GM10266 (cell line): ENCODE measurements around the gene SMOC2.

Source experiments
- DNase-seq: peaks from one replicate; pipeline ENCODE4 v3.0.0; 2012; ENCODE audit errors: extremely low spot score
- TF ChIP-seq, protein P1 (sequence below): IDR thresholded peaks from 2 replicates; pipeline ENCODE4 v1.5.1; 2012; ENCODE audit warnings: mild to moderate bottlenecking, low read depth; ENCODE audit not compliant: control insufficient read depth, insufficient read depth; ENCODE audit errors: missing control alignments

SMOC2 gene, protein sequence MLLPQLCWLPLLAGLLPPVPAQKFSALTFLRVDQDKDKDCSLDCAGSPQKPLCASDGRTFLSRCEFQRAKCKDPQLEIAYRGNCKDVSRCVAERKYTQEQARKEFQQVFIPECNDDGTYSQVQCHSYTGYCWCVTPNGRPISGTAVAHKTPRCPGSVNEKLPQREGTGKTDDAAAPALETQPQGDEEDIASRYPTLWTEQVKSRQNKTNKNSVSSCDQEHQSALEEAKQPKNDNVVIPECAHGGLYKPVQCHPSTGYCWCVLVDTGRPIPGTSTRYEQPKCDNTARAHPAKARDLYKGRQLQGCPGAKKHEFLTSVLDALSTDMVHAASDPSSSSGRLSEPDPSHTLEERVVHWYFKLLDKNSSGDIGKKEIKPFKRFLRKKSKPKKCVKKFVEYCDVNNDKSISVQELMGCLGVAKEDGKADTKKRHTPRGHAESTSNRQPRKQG

GRCh38 chr6:168440520-168441433 lies at the start of gene SMOC2:
Gene SMOC2, plus strand, starts transcription at chr6:168441184. Its CDS starts 187 bp downstream, at chr6:168441371.
- TF ChIP-seq, protein P1, sequence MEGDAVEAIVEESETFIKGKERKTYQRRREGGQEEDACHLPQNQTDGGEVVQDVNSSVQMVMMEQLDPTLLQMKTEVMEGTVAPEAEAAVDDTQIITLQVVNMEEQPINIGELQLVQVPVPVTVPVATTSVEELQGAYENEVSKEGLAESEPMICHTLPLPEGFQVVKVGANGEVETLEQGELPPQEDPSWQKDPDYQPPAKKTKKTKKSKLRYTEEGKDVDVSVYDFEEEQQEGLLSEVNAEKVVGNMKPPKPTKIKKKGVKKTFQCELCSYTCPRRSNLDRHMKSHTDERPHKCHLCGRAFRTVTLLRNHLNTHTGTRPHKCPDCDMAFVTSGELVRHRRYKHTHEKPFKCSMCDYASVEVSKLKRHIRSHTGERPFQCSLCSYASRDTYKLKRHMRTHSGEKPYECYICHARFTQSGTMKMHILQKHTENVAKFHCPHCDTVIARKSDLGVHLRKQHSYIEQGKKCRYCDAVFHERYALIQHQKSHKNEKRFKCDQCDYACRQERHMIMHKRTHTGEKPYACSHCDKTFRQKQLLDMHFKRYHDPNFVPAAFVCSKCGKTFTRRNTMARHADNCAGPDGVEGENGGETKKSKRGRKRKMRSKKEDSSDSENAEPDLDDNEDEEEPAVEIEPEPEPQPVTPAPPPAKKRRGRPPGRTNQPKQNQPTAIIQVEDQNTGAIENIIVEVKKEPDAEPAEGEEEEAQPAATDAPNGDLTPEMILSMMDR: no peak

DNA sequence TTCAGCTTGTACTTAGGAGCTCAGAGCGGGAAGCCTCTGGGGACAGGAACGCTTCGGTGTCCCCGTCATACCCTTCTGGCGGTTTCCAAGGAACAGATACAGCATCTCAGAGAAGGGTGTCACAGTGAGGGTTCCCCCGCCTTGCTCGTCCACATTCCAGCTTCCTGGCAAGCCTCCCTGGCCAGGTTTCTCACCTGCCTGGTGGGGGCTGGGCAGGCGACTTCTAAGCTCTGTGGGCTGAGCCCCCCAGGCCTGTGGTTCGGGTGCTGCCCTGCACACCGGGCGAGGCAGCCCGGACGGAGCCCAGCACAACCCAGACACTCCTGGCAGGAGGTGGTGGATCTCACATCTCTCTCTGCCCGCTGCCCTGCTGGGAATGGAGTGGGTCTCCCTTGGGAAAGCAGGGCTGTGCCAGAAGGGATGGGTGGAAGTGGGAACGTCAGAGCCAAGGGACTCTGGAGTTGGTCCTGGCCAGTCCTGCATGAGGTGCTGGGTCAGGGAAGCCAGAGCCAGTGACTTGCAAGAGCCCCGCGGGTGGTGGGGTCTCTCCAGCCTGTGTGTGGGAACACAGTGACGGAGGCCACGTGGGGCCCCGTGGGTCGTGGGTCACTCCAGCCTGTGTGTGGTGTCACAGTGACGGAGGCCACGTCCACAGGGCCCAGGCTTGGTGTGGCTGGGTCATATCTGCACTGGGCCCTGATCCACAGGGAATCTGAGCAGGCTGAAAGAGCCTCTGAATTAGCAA lies 47.7 kb upstream of the SMOC2 start:
- TF ChIP-seq, protein P1: no peak
- DNase-seq: no peak

More at GRCh38 chr6:168440520-168441433, at the start of gene SMOC2:
- no peak for DNase-seq

DNA sequence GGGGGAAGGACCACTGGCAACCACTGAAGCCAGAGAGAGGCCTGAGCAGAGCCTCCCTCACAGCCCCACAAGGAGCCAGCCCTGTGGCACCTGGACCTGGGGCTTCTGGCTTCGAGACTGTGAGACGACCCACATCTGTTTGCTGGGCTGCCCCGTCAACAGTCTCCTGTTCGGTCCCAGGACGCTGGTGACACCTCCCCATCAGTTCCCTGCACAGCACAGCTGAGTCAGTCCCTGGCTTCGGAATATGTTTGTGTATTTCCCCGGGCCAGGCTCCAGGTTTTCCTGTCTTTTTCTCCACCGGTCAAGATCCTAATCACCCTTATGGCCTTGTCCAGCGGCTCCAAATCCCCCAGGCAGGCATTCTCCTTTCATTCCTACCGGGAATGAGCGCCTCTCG lies 46.4 kb upstream of the SMOC2 start:
- TF ChIP-seq, protein P1: no peak

GRCh38 chr6:168395983-168396382 lies 45.0 kb upstream of the SMOC2 start:
- TF ChIP-seq, protein P1: no peak
- no peak for DNase-seq

More for the DNA sequence above, 46.4 kb upstream of the SMOC2 start:
- DNase-seq: no peak

DNA sequence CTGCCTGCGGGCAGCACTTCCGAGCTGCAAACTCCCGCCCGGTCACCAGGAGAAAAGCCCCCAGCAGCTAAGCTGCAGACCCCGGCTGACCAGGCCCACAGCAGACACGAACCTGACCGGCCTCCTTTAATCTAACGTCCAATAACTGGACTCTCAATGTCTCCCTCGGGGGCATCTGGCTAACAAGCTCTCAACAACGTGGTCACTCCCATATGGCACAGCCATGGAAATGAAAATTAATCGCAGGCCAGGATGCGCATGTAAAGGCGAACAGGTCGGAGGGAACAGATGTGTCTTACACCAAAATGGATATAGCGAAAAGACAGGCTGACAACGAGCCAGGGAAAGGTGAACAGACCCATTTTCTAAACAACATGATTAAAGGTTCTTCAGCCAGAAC lies 44.4 kb upstream of the SMOC2 start:
- no peak for DNase-seq
- TF ChIP-seq, protein P1: no peak

DNA sequence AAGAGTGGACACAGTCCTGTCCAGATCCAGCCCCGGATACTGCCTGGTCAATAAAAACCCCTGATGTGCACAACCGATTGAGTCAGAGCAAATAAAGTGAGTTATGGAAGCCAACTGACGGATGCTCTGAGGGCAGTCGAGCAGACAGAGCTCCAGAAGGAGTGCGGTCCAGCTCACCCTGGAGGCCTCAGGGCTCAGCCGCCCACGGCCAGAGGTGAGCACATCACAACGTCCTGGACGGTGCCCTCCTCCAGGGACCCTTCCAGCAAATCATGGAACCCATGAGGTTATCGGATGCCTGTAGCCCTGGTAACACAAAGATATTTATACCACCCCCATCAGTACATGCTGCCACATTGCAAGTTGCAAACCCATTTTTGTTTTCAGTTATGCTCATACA lies 44.0 kb upstream of the SMOC2 start:
- TF ChIP-seq, protein P1: no peak

More for the DNA sequence above, 44.0 kb upstream of the SMOC2 start:
- no peak for DNase-seq
